T-helper 17 cell (primary cell): Measurements from ENCODE around the gene CENPVL1. TPM values are rescaled to one million over a fixed set of nuclear protein-coding genes. Genes with fewer than 3 reads are reported as not detected.

Source experiments
- ATAC-seq: fragments of 150-1000 bp; cut with Tn5 transposase; 2 replicates; pipeline ENCODE4 v1.10.0; 2021; ENCODE audit warnings: mild to moderate bottlenecking, moderate library complexity
- DNase-seq, 3 donors: peaks; one replicate each; pipeline versions ENCODE4 v3.0.0 to v3.0.0-alpha.2; 2020 to 2021
- H3K9me3 ChIP-seq: one replicate; pipeline ENCODE4 v1.7.0; 2013; ENCODE audit warnings: low read length, mild to moderate bottlenecking; ENCODE audit not compliant: control insufficient read depth, poor library complexity, severe bottlenecking
- H3K27ac Mint-ChIP-seq: one replicate; pipeline ENCODE4 v1.8.0; 2022; ENCODE audit warnings: mild to moderate bottlenecking, moderate library complexity, mixed read lengths
- H3K27me3 Mint-ChIP-seq: one replicate; pipeline ENCODE4 v1.8.0; 2022; ENCODE audit warnings: mixed read lengths
- H3K36me3 Mint-ChIP-seq: one replicate; pipeline ENCODE4 v1.8.0; 2022; ENCODE audit warnings: low read depth, mixed read lengths
- H3K4me1 Mint-ChIP-seq: one replicate; pipeline ENCODE4 v1.8.0; 2022; ENCODE audit warnings: mild to moderate bottlenecking, mixed read lengths
- H3K4me3 Mint-ChIP-seq: one replicate; pipeline ENCODE4 v1.8.0; 2022; ENCODE audit warnings: mild to moderate bottlenecking, moderate library complexity, mixed read lengths
- total RNA-seq, 4 donors: library from RNA in 2 of 4; stranded (reverse) in 2 of 4; gene quantifications; one replicate each; pipeline ENCODE4 v1.2.3 and lab custom pipeline; 2022 to 2026

CENPVL1 gene
- total RNA-seq, 2 donors from 2014 or later: not detected

DNA sequence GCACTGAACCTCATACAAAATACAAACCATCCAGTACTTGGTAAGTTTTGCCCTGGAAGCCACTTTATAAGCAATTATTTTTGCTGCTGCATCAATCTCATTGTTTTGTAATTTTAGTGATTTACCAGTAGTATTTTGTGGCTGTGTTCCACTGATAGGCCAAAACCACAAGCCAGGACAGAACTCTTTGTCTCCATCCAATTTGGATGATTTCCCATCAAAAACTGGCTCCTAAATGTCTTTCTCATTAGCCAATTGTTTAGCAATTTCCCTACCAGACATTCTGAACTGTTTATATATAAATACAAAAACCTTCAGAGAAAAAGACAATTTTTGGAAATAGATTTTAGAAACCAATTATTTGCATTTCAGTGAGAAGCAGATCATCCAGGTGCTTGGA is 37.4 kb downstream of the CENPVL1 start:
- ATAC-seq: no peak
- DNase-seq: no peak
- Mint-ChIP-seq H3K36me3 (no peaks in the 10 kb centered on the region), H3K4me3 (no peak overlapping the region), H3K27me3 (no peaks in the 10 kb centered on the region), H3K4me1 (peaks cover 5% of the 10 kb centered on the region), H3K27ac (no peak overlapping the region)
- H3K9me3 ChIP-seq: peaks cover 3% of the 10 kb centered on the region

DNA sequence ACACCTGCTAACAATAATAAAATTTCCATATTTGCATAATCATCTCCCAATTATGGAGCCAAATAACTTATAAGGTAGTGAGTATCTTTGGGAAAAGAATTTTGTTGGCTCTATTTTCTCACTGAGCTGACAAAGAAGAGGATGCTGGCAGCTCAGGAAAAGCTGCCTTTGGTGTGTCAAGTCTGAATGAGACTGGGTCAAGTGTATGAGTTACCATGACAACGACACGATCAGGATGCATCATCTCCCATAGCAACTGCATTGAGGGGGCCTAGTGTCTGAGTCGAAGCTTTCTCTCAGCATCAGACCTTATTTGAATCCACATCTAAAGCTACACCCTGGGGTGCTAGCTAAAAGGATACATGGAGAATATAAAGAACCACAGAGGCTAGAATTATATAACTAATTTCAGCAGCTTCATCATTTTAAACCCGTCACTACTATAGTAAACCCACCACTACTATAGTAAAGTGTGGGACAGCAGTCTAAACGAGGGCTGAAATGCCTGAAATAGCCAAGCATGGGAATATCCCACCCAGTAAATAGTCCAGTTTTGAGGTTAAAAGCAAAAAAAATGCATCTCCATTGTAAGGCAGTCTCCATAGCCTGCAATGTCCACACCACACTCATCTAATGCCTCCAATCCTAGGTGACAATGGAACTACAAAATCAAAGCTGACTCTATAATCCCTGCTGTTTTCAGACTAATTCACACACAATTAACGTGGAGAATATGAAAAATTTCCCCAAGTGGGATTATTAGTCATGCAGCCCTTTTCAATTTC is 48.9 kb downstream of the CENPVL1 start:
- no peaks in the 10 kb centered on the region for H3K4me1 Mint-ChIP-seq
- H3K36me3 Mint-ChIP-seq: no peaks in the 10 kb centered on the region
- no peak for ATAC-seq
- no peak for DNase-seq
- H3K4me3 Mint-ChIP-seq: no peak overlapping the region
- H3K9me3 ChIP-seq: no peaks in the 10 kb centered on the region
- H3K27me3 Mint-ChIP-seq: peaks cover 8% of the 10 kb centered on the region
- no peak overlapping the region for H3K27ac Mint-ChIP-seq

- H3K27me3 Mint-ChIP-seq: peaks cover 5% of the 10 kb centered on the region
- H3K4me3 Mint-ChIP-seq: no peak overlapping the region
- ATAC-seq (no peak), DNase-seq (no peak)
- H3K4me1 Mint-ChIP-seq: no peaks in the 10 kb centered on the region
- no peaks in the 10 kb centered on the region for H3K9me3 ChIP-seq
- no peak overlapping the region for H3K27ac Mint-ChIP-seq
- H3K36me3 Mint-ChIP-seq: no peaks in the 10 kb centered on the region
These were observed 50.3 kb downstream of the CENPVL1 start for GRCh38 chrX:51760657-51761056.

Other genes starting within 250 kb of the CENPVL1 start
- under 1 TPM; 0.44 to 0.57 TPM for gene NUDT11, start 213.9 kb upstream of the CENPVL1 start, total RNA-seq
- not detected for gene CENPVL3, start 91.6 kb upstream of the CENPVL1 start, total RNA-seq
- gene CENPVL2, start 27.7 kb upstream of the CENPVL1 start, total RNA-seq: not detected
- gene GSPT2, start 32.9 kb downstream of the CENPVL1 start, total RNA-seq: 1 to 10 TPM; 3.7 to 5.4 TPM
- 10 to 100 TPM; 25.6 to 26.3 TPM for gene MAGED1, start 183.1 kb downstream of the CENPVL1 start, total RNA-seq